A549 (cell line): ENCODE data around the gene MSI2. TPM values are rescaled to one million over a fixed set of nuclear protein-coding genes. Genes with fewer than 3 reads are reported as not detected.

Experiments used
- ATAC-seq, 2 experiments: fragments of 200-7000 bp in 1 of 2; fragments of >200 bp in 1 of 2; cut with Nextera tagmentation in 1 of 2; cut with Tn5 transposase in 1 of 2; 3 replicates each; pipeline versions ENCODE4 v1.8.0 to v1.9.1; 2018 to 2020; ENCODE audit warnings: mild to moderate bottlenecking in 1 of 2, moderate library complexity in 1 of 2
- CTCF ChIA-PET: fragments of 300-600 bp; sonication (Branson Sonifier 250); formaldehyde crosslinking; extraction: SDS; loops from one replicate; lab custom pipeline; 2021; ENCODE audit warnings: antibody characterized with exemption, inconsistent platforms; lab: Yijun Ruan, JAX
- POLR2A ChIA-PET: fragments of 350-600 bp; formaldehyde crosslinking; extraction: SDS; loops from one replicate; lab custom pipeline; 2021; ENCODE audit warnings: antibody characterized with exemption, inconsistent platforms; lab: Yijun Ruan, JAX
- DNase-seq, 2 experiments: peaks; one replicate each; pipeline versions ENCODE4 v3.0.0 to v3.0.0-alpha.2; 2011 to 2016; ENCODE audit warnings: low read depth in 1 of 2, low spot score in 1 of 2
- FAIRE-seq: peaks from 2 replicates; lab custom pipeline; 2011; peaks lifted over from hg19 to GRCh38; lab: Jason Lieb, UNC
- H3K27ac ChIP-seq, 2 experiments: fragments of >200 bp; sonication (Bioruptor Twin); formaldehyde crosslinking; 3 replicates each; pipeline ENCODE4 v1.5.1; 2016 to 2017
- H3K4me1 ChIP-seq: fragments of >200 bp; sonication (Bioruptor Twin); formaldehyde crosslinking; 3 replicates; pipeline ENCODE4 v1.6.1; 2016
- H3K4me2 ChIP-seq: fragments of >200 bp; sonication (Bioruptor Twin); formaldehyde crosslinking; 3 replicates; pipeline ENCODE4 v1.6.1; 2016
- H3K4me3 ChIP-seq: fragments of >200 bp; sonication (Bioruptor Twin); formaldehyde crosslinking; 3 replicates; pipeline ENCODE4 v1.5.1; 2016
- H3K9me3 ChIP-seq: fragments of >200 bp; sonication (Bioruptor Twin); formaldehyde crosslinking; 3 replicates; pipeline ENCODE4 v1.6.1; 2016
- BCL3 ChIP-seq: fragments of >200 bp; sonication (Bioruptor Twin); formaldehyde crosslinking; IDR thresholded peaks from 3 replicates; pipeline ENCODE4 v1.6.1; 2016
- BHLHE40 ChIP-seq: IDR thresholded peaks from 2 replicates; pipeline ENCODE4 v1.6.1; 2012; ENCODE audit warnings: low read depth, low read length, inconsistent platforms
- CEBPB ChIP-seq, 2 experiments: fragments of >200 bp in 1 of 2; sonication (Bioruptor Twin) in 1 of 2; formaldehyde crosslinking in 1 of 2; IDR thresholded peaks; 2 replicates each; pipeline ENCODE4 v1.6.1; 2012 to 2016
- E2F6 ChIP-seq: IDR thresholded peaks from 2 replicates; pipeline ENCODE4 v1.6.1; 2012; ENCODE audit warnings: low read depth, borderline replicate concordance
- ELK1 ChIP-seq: fragments of 150-350 bp; IDR thresholded peaks from 2 replicates; pipeline ENCODE4 v1.6.1; 2014; ENCODE audit warnings: low read depth, mild to moderate bottlenecking, low read length
- EP300 ChIP-seq, 2 experiments: fragments of >200 bp; sonication (Bioruptor Twin); formaldehyde crosslinking; IDR thresholded peaks; 2 replicates in 1 of 2; 3 replicates in 1 of 2; pipeline ENCODE4 v1.6.1; 2016 to 2017
- FOSL2 ChIP-seq, 2 experiments: fragments of 450-650 bp in 1 of 2; fragments of >200 bp in 1 of 2; sonication (Bioruptor Twin) in 1 of 2; formaldehyde crosslinking; IDR thresholded peaks; 2 replicates each; pipeline versions ENCODE4 v1.5.0 to v1.6.1; 2016 to 2020; ENCODE audit warnings: mild to moderate bottlenecking in 1 of 2, moderate library complexity in 1 of 2
- GATA3 ChIP-seq: IDR thresholded peaks from 2 replicates; pipeline ENCODE4 v1.6.1; 2012; ENCODE audit warnings: borderline replicate concordance
- HES2 ChIP-seq: fragments of >200 bp; sonication (Bioruptor Twin); formaldehyde crosslinking; IDR thresholded peaks from 2 replicates; pipeline ENCODE4 v1.6.1; 2016
- HOXA7 ChIP-seq: fragments of 250-450 bp; sonication (Bioruptor Pico); IDR thresholded peaks from 2 replicates; pipeline ENCODE4 v1.5.0; 2020; ENCODE audit warnings: mild to moderate bottlenecking, moderate library complexity
- JUN ChIP-seq, 2 experiments: fragments of >200 bp; sonication (Bioruptor Twin); formaldehyde crosslinking; IDR thresholded peaks; 2 replicates in 1 of 2; 3 replicates in 1 of 2; pipeline ENCODE4 v1.6.1; 2016 to 2017
- JUNB ChIP-seq: fragments of >200 bp; sonication (Bioruptor Twin); formaldehyde crosslinking; IDR thresholded peaks from 2 replicates; pipeline ENCODE4 v1.6.1; 2016
- MAX ChIP-seq: IDR thresholded peaks from 2 replicates; pipeline ENCODE4 v1.6.1; 2012
- MAZ ChIP-seq: fragments of 150-350 bp; IDR thresholded peaks from 2 replicates; pipeline ENCODE4 v1.6.1; 2014; ENCODE audit warnings: antibody characterized with exemption, low read depth, low read length, borderline replicate concordance
- MYC ChIP-seq: IDR thresholded peaks from 2 replicates; pipeline ENCODE4 v1.6.1; 2012; ENCODE audit warnings: mild to moderate bottlenecking, inconsistent platforms, low read length, improper control_type of control experiment, borderline replicate concordance
- PBX3 ChIP-seq: IDR thresholded peaks from 2 replicates; pipeline ENCODE4 v1.6.1; 2012
- RAD21 ChIP-seq, 2 experiments: fragments of >200 bp in 1 of 2; sonication (Bioruptor Twin) in 1 of 2; formaldehyde crosslinking in 1 of 2; IDR thresholded peaks in 1 of 2; conservative IDR thresholded peaks in 1 of 2; 2 replicates in 1 of 2; 3 replicates in 1 of 2; pipeline ENCODE4 v1.6.1; 2012 to 2018; ENCODE audit warnings: inconsistent platforms in 1 of 2
- SREBF2 ChIP-seq: fragments of 450-650 bp; IDR thresholded peaks from 2 replicates; pipeline ENCODE4 v1.6.1; 2014; ENCODE audit warnings: mild to moderate bottlenecking, moderate library complexity
- TP53 ChIP-seq: fragments of 250-450 bp; sonication (Bioruptor Pico); IDR thresholded peaks from 2 replicates; pipeline ENCODE4 v1.5.0; 2021; ENCODE audit warnings: mild to moderate bottlenecking, moderate library complexity
- ZC3H11A ChIP-seq: fragments of 450-650 bp; IDR thresholded peaks from 2 replicates; pipeline ENCODE4 v1.6.1; 2014; ENCODE audit warnings: antibody characterized with exemption, mild to moderate bottlenecking
- WGBS: methylation state at CpG from one replicate; pipeline ENCODE4 v1.1.6; 2017; ENCODE audit errors: missing lambda C conversion rate; 5-methylcytosine and 5-hydroxymethylcytosine counted together
- polyA plus RNA-seq, 4 experiments: library from polyadenylated mRNA; depleted of rRNA in 3 of 4; stranded (reverse); fragments of >200 nt; fragmentation: RNase III in 1 of 4; extraction: RNeasy Plus Mini Kit Qiagen cat#74134 plus additional on column Dnase treatment in 1 of 4; gene quantifications; 2 replicates in 3 of 4; 3 replicates in 1 of 4; pipeline ENCODE4 v1.2.3, GENCODE V29; 2011 to 2017

Gene MSI2
- polyA plus RNA-seq, 2 of the 4 experiments (the other 2 are of a cell fraction): 43.6 to 44.4 TPM

- DNase-seq: no peak
- WGBS: 91% methylated on average over 10 of the region's 10 CpGs
- H3K4me3 ChIP-seq: no peak overlapping the region
- 0 out of 3 replicates have a peak, but pooled peaks cover 3% of the 10 kb centered on the region for H3K9me3 ChIP-seq
- peak overlapping the region; percentile 85 to 92 for H3K27ac ChIP-seq
- H3K4me2 ChIP-seq: no peak overlapping the region
- CTCF ChIA-PET: interaction anchor here (0.6 to 2.4 kb wide), 9 partner anchors 9 to 312 kb away, joined by 3 to 12 read pairs (median 3); no protein-coding TSS in a partner anchor
- POLR2A ChIA-PET: no interaction called here
- no peak for TF ChIP-seq MAZ
- ATAC-seq: no peak
- H3K4me1 ChIP-seq: peaks cover 77% of the 10 kb centered on the region
- no peak for FAIRE-seq
Observed at GRCh38 chr17:57522042-57523005, 266.0 kb downstream of the MSI2 start.

GRCh38 chr17:57523926-57524632, 267.8 kb downstream of the MSI2 start:
- H3K9me3 ChIP-seq: 0 out of 3 replicates have a peak, but pooled peaks cover 3% of the 10 kb centered on the region
- CTCF ChIA-PET: interaction anchor here (1.6 kb wide), 1 partner anchor 84 kb away, joined by 3 read pairs; no protein-coding TSS in a partner anchor
- no peak for TF ChIP-seq HOXA7 (CRISPR knock-in tag)
- no peak for TF ChIP-seq SREBF2
- TF ChIP-seq MAZ: no peak
- TF ChIP-seq FOSL2 (IDR thresholded peaks at IDR 0.05): peak; percentile 49
- peak; percentile 73 for TF ChIP-seq FOSL2 (CRISPR knock-in tag; IDR thresholded peaks at IDR 0.05)
- peak; percentile 63 for TF ChIP-seq JUNB
- TF ChIP-seq BCL3: peak; percentile 34; the same call in 1 of the 3 replicates
- 0 out of 2 replicates have a peak, but pooled peaks have one; percentile 37 for TF ChIP-seq HES2
- TF ChIP-seq ELK1: no peak
- peak; percentile 83 for TF ChIP-seq GATA3
- TF ChIP-seq RAD21 (conservative IDR thresholded peaks at IDR 0.05 in 1 of 2, IDR thresholded peaks at IDR 0.05 in 1 of 2): peak in 1 of 2 experiments; percentile 24; a peak in 1 of 5 replicates
- no peak for TF ChIP-seq PBX3
- TF ChIP-seq MYC: no peak
- TF ChIP-seq BHLHE40: peak; percentile 51; the same call in 1 of the 2 replicates
- peak; percentile 66 to 88; a peak in 3 of 5 replicates for TF ChIP-seq JUN (IDR thresholded peaks at IDR 0.05)
- peak; percentile 29 to 54; a peak in 2 of 5 replicates for TF ChIP-seq EP300 (IDR thresholded peaks at IDR 0.05)
- peak; percentile 99 for TF ChIP-seq TP53
- TF ChIP-seq ZC3H11A: no peak
- 0 out of 2 replicates have a peak, but pooled peaks have one; percentile 50 for TF ChIP-seq E2F6
- peak; percentile 75 for TF ChIP-seq MAX
- peak; percentile 74 to 79 for TF ChIP-seq CEBPB (IDR thresholded peaks at IDR 0.05)
- TF ChIP-seq, all 56 proteins: peak for 13
- ATAC-seq (peak; percentile 86 to 90), FAIRE-seq (peak; percentile 72), DNase-seq (peak; percentile 43 to 91)
- Histone ChIP-seq H3K4me3 (no peak overlapping the region), H3K27ac (peak overlapping the region; percentile 85 to 92), H3K4me2 (peak overlapping the region; percentile 50), H3K4me1 (peaks cover 77% of the 10 kb centered on the region)
- POLR2A ChIA-PET: no interaction called here
- WGBS: 24% methylated on average over 7 of the region's 7 CpGs
